ENCODE data around the gene RPL34.
A peak's percentile ranks its signal among the peaks of the same experiment; 100 is the strongest.

The RPL34 gene

DNA sequence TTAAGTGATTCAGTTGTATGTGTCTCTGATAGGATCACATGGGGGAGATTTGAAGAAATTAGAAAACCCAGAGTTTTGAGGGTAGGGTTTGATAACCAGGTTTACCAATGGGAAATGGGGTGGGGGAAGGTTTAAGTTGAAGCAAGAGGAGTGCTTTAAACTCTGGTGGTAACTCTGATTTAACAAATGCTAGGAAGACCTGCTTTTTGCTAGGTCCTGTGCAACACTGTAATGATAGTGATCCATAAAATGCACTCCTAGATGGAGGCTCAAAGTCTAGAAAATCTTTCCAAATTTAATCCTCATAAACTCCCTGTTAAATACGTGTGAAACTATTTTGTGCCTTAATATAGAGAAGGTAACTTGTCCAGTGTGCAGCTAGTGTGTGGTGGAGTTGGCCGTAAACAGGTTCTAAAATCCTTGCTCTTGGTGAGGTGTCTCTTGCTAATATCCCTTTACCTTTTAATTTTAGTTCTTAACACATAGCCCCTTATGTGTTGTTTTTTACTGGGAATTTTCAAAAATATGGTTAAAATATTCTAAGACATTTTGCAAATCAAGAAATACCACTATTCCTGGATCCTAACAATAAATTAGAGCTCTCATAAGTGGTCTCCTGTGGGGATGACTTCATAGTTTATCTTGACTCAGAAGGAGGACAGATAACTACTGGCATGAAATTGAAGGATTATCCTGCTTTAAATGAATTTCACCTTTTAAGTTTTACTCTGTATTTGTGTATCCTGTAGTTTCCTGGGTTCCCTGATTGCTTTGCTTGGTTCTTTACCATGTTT lies 4.1 kb downstream of the RPL34 start:
- no peak for DNase-seq (ENCODE audit: low read depth in 2 of 2)

DNA sequence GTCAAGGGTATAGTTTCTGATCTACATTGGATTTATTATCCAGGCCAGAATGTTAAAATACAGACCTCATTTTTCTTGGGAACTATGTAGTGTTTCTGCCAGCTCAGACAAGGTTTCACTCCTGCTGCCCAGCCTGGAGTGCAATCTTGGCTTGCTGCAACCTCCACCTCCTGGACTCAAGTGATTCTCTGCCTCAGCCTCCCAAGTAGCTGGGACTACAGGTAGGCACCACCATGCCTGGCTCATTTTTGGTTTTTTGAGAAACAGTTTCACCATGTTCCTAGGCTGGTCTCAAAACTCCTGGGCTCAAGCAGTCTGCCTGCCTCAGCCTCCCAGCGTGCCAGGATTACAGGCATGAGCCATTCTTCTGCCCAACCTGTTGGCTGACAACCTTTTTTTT lies 5.7 kb downstream of the RPL34 start:
- no peak for DNase-seq (ENCODE audit: low read depth in 2 of 2)

DNA sequence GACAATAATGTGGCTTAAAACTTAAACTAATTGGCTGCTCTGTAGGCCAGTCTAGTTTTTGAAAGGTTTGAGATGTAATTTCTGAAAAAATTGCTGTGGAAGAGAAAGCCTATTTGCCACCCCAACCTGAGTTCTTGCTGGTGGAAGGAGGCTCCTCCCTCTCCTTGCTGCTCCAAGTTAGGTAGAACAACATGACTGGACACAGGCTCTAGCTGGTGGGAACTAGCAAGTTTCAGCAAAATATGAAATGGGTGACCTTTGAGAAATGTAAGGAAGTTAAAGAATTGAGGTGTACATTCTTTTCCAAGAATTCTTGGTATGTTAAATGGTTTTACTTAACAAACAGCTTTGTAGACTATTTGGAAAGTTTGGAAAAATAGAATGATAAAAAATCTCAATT lies 8.0 kb downstream of the RPL34 start:
- DNase-seq (ENCODE audit: low read depth in 2 of 2), result no peak

DNA sequence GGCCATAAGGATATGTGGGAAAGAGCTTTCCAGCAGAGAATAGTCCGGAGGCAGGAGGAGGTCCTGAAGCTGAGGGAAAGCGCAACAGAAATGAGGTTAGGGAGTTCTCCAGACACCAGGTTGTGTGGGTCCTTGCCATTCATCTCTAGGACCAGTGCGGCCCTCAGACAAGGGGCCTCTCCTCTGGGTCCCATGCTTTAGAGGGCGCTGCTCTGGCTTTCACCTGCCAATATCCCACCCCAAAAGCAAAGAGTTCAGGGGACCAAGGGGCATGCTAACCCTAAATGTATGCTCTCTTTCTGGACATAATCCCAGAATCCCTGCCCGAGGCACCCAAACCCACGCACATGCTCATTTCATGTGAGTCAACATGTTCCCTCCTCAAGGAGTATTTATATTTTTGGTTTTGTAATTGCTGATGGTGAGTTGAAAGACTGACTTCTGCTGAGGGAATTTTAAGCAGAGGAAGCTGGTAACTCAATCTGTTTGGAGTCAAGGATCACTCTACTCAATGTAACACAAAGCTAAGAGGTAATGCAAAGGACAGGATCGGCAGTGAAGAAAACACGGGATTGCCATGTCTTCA lies 14.8 kb downstream of the RPL34 start:
- no peak for DNase-seq (ENCODE audit: low read depth in 2 of 2)

DNA sequence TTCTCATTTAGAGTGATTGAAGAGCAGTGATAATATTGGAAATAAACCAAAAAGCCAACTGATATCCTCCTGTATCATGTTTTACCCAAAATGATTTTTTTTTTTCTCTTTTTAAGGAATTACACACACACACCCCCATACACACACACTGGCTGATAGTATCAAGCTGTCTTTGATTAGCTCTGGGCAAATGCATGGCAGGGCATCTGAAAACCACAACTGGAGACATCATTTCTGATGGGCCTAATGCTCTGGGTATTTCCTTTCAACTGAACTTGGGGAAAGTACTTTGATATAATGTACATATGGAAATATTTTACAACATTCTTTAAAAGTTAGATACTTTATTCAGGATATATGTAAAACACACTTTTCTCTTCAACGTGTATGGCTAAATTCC lies 15.9 kb downstream of the RPL34 start:
- DNase-seq (ENCODE audit: low read depth in 2 of 2), result no peak

DNA sequence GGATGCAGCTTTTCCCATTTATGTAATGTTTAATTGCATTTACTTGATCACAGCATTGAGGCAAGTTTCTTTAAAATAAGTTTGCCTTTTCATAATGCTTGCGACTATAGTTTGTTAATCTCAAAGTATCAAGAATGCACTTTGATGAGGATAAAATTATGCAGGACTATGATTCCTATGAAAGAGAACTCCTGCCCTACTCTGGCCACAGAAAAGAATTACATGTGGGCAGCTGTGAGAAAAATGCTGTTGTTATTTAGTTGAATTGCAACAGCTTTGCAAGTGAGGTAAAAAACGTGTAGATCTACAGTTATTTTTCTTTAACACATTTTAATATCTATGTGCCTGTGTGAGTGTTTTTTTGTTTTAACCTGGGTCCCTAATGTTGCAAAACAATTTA lies 17.5 kb downstream of the RPL34 start:
- DNase-seq (ENCODE audit: low read depth in 2 of 2), result no peak

DNA sequence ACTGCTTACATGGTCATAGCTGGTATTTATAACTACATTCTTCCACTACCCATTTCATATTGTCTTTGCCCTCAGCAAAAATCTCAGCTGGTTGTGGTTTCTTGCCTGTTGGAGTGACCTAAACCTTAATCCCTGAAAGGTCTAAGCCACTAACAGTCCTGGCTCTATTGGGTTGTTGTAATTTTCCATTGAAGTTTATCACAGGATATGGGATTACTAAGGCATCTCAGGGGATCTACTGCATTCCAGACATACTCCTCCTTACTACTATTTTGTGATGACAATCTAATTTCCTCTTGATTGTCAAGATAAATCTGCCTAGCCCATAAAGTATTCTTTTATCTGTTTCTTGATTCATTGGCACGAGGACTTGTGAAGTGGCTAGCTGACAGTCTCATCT lies 23.9 kb downstream of the RPL34 start:
- no peak for DNase-seq (ENCODE audit: low read depth in 2 of 2)

DNA sequence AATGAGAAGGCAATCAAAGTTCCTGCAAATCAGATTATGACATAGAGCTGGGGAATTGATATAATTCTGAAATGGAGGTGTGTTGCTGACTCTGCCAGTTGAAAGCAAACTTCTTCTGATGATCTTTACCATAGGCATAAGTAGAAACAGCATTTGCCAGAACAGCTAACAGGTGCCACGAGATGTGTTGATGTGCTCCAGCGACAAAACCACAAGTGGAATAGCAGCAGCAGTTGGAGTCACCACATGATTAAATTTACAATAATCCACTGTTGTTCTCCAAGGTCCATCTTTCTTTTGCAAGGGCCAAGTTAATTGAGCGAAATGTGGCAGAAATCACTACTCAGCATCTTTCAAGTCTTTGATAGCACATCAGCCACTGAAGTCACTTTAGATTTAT lies 26.3 kb downstream of the RPL34 start:
- no peak for DNase-seq (ENCODE audit: low read depth in 2 of 2)

DNA sequence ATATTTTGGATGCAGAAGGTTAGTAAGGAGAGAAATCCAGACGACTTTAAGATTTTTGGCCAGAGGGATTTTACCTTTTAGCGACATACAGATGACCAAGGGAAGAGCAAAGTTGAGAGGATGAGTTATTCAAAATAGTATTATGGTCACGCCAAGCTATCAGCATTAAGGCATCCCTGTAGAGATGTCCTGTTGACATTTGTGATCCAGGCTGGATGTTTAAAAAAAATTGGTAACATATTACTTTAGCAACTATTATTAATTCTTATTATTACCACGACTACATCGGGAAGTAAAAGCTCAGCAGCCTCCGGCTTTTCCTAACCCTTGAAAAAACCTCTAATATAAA lies 29.5 kb downstream of the RPL34 start:
- DNase-seq (ENCODE audit: low read depth in 2 of 2), result no peak

DNA sequence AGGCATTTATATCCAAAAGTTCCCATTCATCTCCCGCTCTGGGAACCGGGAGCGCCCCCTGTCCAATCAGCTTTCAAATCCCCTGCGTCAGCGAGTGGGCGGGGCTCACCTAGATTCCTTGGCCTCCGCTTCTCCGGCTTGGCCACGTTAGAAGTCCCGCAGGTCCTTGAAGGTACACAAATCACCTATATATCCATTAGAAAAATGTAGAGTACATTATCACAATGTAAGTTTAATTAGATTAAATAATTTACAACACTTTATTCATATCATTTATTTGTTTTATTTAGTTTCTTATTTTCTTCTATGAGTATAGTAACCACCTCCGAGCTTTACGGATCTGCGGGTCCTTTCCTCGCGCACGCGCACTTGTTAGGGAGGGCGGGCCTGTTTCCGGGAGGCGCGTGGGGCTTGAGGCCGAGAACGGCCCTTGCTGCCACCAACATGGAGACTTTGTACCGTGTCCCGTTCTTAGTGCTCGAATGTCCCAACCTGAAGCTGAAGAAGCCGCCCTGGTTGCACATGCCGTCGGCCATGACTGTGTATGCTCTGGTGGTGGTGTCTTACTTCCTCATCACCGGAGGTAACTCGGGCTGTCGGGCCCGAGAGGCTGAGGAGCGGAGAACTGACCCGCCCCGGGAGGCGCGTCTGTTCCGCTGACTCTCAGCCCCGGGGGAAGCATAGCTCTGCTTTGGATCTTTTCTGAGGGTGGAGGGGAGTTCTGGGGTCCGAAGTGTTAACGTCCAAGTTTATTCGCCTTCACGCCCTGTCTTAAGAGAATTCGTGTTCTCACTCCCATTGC lies 30.0 kb downstream of the RPL34 start, which contains the start of gene OSTC:
TSS of gene OSTC (plus strand) at position 388 of the 802 bp plus-strand sequence. CDS start at position 445, 57 bp downstream.
- peak; percentile 84 to 88 for DNase-seq (ENCODE audit: low read depth in 2 of 2)

DNA sequence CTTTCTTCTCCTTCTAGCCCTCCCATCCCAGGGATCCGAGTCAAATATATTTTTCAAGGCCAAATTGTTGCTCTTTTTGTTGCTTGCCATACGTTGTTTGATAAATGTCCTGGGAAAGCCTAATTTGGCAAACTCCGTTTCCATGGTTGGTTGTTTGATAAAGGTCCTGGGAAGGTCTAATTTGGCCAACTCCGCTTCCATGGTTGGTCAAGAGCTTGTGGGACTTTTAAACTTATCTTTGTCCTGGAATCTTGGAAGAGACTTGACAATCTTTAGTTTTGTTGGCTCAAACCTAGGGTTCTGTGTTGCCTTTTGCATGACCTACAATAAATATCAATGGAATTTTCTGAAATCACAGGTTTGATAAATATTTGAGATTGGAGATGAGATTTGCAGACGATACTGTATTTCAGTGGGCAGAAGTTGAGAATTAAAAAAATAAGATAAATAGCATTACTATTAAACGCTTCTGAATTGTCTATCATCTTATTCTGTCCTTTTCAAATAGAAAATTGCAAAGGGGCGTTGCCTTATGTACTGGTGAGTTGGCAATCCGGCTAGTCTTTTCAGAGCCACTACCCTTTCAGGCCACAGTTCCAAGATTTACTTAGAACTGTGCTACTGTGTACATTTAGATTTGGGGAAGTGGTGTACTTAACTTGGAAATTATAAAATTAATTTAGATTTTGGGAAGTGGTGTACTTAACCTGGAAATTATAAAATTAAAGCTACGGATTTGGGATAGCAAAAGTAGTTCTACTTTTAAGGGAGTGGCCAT lies 30.8 kb downstream of the RPL34 start:
- no peak for DNase-seq (ENCODE audit: low read depth in 2 of 2)

DNA sequence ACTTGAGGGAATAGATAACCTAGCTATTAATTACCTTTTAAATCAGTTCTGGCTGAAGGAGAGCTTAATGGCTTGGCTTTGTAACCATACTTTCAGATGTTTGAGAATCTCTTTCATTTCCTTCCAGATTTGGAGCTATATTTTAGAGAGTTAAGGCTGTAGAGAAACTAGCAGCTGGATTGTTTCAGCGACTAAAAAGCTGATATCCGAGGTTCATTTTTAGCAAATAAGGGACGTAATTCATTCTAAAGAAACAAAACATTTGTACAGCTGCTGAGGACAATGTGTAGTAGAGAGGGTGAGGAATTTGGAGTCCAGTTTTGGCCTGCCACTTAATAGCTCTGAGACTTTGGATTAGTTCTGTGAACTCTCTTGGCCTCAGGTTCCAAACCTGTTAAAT lies 42.3 kb downstream of the RPL34 start:
- no peak for DNase-seq (ENCODE audit: low read depth in 2 of 2)

DNA sequence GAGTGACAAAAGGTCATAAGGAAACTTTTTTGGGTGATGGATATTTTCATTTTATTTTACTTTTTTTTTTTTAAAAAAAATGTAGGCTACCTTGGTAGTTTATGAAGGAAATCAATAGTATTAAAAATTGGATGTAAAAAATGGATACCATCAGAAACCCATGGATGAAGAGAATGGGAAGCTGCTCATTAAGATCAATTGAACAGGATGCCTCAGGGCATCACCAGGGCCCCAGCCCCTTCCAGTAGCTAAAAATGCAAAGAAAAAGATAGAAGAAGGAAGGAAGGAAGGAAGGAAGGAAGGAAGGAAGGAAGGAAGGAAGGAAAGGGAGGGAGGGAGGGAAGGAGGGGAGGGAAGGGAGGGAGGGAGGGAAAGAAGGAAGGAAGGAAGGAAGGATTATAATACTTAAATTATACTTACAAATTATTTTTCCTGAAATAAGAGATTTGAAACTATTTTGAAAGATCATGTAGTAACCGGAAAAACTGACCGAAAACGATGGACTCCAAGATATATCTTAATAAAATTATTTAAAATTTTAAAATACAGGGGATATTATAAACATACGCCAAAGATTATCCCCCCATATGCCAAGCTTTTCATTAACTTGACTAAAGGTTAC lies 54.1 kb downstream of the RPL34 start:
- DNase-seq (ENCODE audit: low read depth in 2 of 2), result no peak
